ENCODE results near the gene RPL34.

DNA sequence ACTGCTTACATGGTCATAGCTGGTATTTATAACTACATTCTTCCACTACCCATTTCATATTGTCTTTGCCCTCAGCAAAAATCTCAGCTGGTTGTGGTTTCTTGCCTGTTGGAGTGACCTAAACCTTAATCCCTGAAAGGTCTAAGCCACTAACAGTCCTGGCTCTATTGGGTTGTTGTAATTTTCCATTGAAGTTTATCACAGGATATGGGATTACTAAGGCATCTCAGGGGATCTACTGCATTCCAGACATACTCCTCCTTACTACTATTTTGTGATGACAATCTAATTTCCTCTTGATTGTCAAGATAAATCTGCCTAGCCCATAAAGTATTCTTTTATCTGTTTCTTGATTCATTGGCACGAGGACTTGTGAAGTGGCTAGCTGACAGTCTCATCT is 23.9 kb downstream of the RPL34 start:
- TF ChIP-seq EZH2 (IDR thresholded peaks at IDR 0.05; ENCODE audit: borderline replicate concordance, low read length), result no peak
- TF ChIP-seq, protein P1, sequence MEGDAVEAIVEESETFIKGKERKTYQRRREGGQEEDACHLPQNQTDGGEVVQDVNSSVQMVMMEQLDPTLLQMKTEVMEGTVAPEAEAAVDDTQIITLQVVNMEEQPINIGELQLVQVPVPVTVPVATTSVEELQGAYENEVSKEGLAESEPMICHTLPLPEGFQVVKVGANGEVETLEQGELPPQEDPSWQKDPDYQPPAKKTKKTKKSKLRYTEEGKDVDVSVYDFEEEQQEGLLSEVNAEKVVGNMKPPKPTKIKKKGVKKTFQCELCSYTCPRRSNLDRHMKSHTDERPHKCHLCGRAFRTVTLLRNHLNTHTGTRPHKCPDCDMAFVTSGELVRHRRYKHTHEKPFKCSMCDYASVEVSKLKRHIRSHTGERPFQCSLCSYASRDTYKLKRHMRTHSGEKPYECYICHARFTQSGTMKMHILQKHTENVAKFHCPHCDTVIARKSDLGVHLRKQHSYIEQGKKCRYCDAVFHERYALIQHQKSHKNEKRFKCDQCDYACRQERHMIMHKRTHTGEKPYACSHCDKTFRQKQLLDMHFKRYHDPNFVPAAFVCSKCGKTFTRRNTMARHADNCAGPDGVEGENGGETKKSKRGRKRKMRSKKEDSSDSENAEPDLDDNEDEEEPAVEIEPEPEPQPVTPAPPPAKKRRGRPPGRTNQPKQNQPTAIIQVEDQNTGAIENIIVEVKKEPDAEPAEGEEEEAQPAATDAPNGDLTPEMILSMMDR (IDR thresholded peaks at IDR 0.05; ENCODE audit: low read length), result no peak

All from OCI-LY1 (cell line).